Heart left ventricle (tissue), 13 donors: ENCODE data around the gene SNX24.

Experiments used
- CTCF ChIP-seq, 12 donors: fragments of 200-600 bp; sonication (generic) in 4 of 12; IDR thresholded peaks; one replicate each; pipeline versions ENCODE4 v1.5.0 to v1.8.0; 2018 to 2022; ENCODE audit warnings: antibody characterized with exemption in 12 of 12, mild to moderate bottlenecking in 5 of 12
- POLR2A ChIP-seq, 2 donors: fragments of 450-650 bp; IDR thresholded peaks; one replicate each; pipeline ENCODE4 v1.6.1; 2017; ENCODE audit warnings: antibody characterized with exemption in 2 of 2, mild to moderate bottlenecking in 2 of 2, moderate library complexity in 2 of 2
- donor health status: ischemic (EF 13 %, LVEDD 7.1; RV severe dilation, severe dysfunction).
- donor health status: DM: no; HTN: yes; CAD: no.
- donor health status: DM: no; HTN: no; CAD: no.
- donor health status: ischemic (EF 25% LVEDD 6.9; RV normal size, moderate dysfunction).
- donor health status: ischemic (EF 25% LVEDD 5.7; RV mildly dilated, moderate dysfunction).
- donor health status: ischemic (EF 35%, LVEDD 5.7; RV mildly dilated, moderate dysfunction).
- donor health status: nonischemic (EF 11% LVEDD 7.7; RV severe dilation, severe dysfunction).
- donor health status: DM: yes; HTN: yes; CAD: no.
- donor health status: PGD.
- donor health status: ischemic (EF 29% LVEDD 5.4; RV normal size, mild dysfunction).
- donor health status: nonischemic (EF 23%, LVEDD 6.1; RV moderate dilation, normal function).

- peak in 1 of 12 donors; percentile 11 for TF ChIP-seq CTCF (IDR thresholded peaks at IDR 0.05)
- no peak for TF ChIP-seq POLR2A (IDR thresholded peaks at IDR 0.05)
These were observed 63.2 kb downstream of the SNX24 start for GRCh38 chr5:122908662-122909061.
